Fibroblast of villous mesenchyme (primary cell): ENCODE results near the gene CROT. TPM values are rescaled to one million over a fixed set of nuclear protein-coding genes. Genes with fewer than 3 reads are reported as not detected.

Experiments
- DNase-seq: peaks from one replicate; pipeline ENCODE4 v3.0.0-alpha.2; 2010; ENCODE audit warnings: low read depth
- H3K4me3 ChIP-seq: 2 replicates; pipeline ENCODE4 v1.5.1; 2011; ENCODE audit warnings: low read depth, mild to moderate bottlenecking, low read length
- CTCF ChIP-seq: IDR thresholded peaks from 2 replicates; pipeline ENCODE4 v1.5.1; 2012; ENCODE audit warnings: low read depth, mild to moderate bottlenecking, low read length; ENCODE audit not compliant: insufficient read depth
- total RNA-seq: library from RNA; depleted of rRNA; stranded (reverse); fragments of >200 nt; gene quantifications from 2 replicates; pipeline ENCODE4 v1.2.3, GENCODE V29; 2012

The CROT gene
- total RNA-seq, 1 donor = 34.1 TPM

- TF ChIP-seq CTCF = no peak
- no peak overlapping the region for H3K4me3 ChIP-seq
- no peak for DNase-seq
Measured at GRCh38 chr7:87411186-87411585, 65.7 kb downstream of the CROT start.

- DNase-seq = peak; percentile 35
- no peak for TF ChIP-seq CTCF
- H3K4me3 ChIP-seq = no peak overlapping the region
Measured at GRCh38 chr7:87413029-87413428, 67.6 kb downstream of the CROT start.

GRCh38 chr7:87413951-87414793, 68.7 kb downstream of the CROT start:
- no peak for TF ChIP-seq CTCF
- peak; percentile 31 for DNase-seq
- H3K4me3 ChIP-seq = no peak overlapping the region

- no peak for DNase-seq
- H3K4me3 ChIP-seq = no peak overlapping the region
- no peak for TF ChIP-seq CTCF
Measured at GRCh38 chr7:87414794-87415188, 69.3 kb downstream of the CROT start.

- peak; percentile 63 for TF ChIP-seq CTCF
- H3K4me3 ChIP-seq = no peak overlapping the region
- peak; percentile 75 for DNase-seq
Measured at GRCh38 chr7:87416682-87417587, 71.5 kb downstream of the CROT start.

- H3K4me3 ChIP-seq = no peak overlapping the region
- no peak for TF ChIP-seq CTCF
- DNase-seq = no peak
Measured at GRCh38 chr7:87420173-87420572, 74.7 kb downstream of the CROT start.
